Neural progenitor cell (in vitro differentiated cells): ENCODE results near the gene CACNA2D4. TPM values are rescaled to one million over a fixed set of nuclear protein-coding genes. Genes with fewer than 3 reads are reported as not detected.

ENCODE experiments used
- DNase-seq: peaks from one replicate; pipeline ENCODE4 v3.0.0-alpha.2; 2016; ENCODE audit warnings: low spot score
- H2AFZ ChIP-seq: fragments of 200-600 bp; sonication (generic); replicated peaks from 2 replicates; pipeline ENCODE4 v1.6.1; 2016; ENCODE audit warnings: antibody characterized with exemption
- H3F3A ChIP-seq: fragments of 200-600 bp; sonication (generic); 2 replicates; pipeline ENCODE4 v1.6.1; 2016; ENCODE audit warnings: antibody characterized with exemption, low read depth
- H3K27ac ChIP-seq: fragments of 200-600 bp; sonication (generic); 2 replicates; pipeline ENCODE4 v1.5.1; 2016; ENCODE audit warnings: mild to moderate bottlenecking
- H3K27me3 ChIP-seq: fragments of 200-600 bp; sonication (generic); 2 replicates; pipeline ENCODE4 v1.6.1; 2016; ENCODE audit warnings: mild to moderate bottlenecking, moderate library complexity
- H3K36me3 ChIP-seq: fragments of 200-600 bp; sonication (generic); 2 replicates; pipeline ENCODE4 v1.5.1; 2016
- H3K4me1 ChIP-seq: fragments of 200-600 bp; sonication (generic); 2 replicates; pipeline ENCODE4 v1.6.1; 2016; ENCODE audit warnings: mixed run types
- H3K4me2 ChIP-seq: fragments of 200-600 bp; sonication (generic); 2 replicates; pipeline ENCODE4 v1.6.1; 2016
- H3K4me3 ChIP-seq: fragments of 200-600 bp; sonication (generic); 2 replicates; pipeline ENCODE4 v1.5.1; 2016
- H3K79me2 ChIP-seq: fragments of 200-600 bp; sonication (generic); 2 replicates; pipeline ENCODE4 v1.6.1; 2016; ENCODE audit warnings: low read depth
- H3K9ac ChIP-seq: fragments of 200-600 bp; sonication (generic); 2 replicates; pipeline ENCODE4 v1.6.1; 2016
- H3K9me3 ChIP-seq: fragments of 200-600 bp; sonication (generic); 2 replicates; pipeline ENCODE4 v1.5.1; 2016; ENCODE audit warnings: low read depth
- H4K20me1 ChIP-seq: fragments of 200-600 bp; sonication (generic); 2 replicates; pipeline ENCODE4 v1.6.1; 2016; ENCODE audit warnings: low read depth
- H3K27ac Mint-ChIP-seq: 3 replicates; pipeline ENCODE4 v1.8.0; 2021; ENCODE audit warnings: mixed read lengths
- H3K27me3 Mint-ChIP-seq: 2 replicates; pipeline ENCODE4 v1.8.0; 2022; ENCODE audit warnings: low read depth, mild to moderate bottlenecking, inconsistent platforms, moderate library complexity, mixed read lengths; ENCODE audit not compliant: insufficient read depth
- H3K36me3 Mint-ChIP-seq: 3 replicates; pipeline ENCODE4 v1.8.0; 2021; ENCODE audit warnings: mixed read lengths
- H3K4me1 Mint-ChIP-seq: 3 replicates; pipeline ENCODE4 v1.8.0; 2021; ENCODE audit warnings: mixed read lengths
- H3K4me3 Mint-ChIP-seq: 3 replicates; pipeline ENCODE4 v1.8.0; 2021; ENCODE audit warnings: mild to moderate bottlenecking, moderate library complexity, mixed read lengths
- H3K9me3 Mint-ChIP-seq: 3 replicates; pipeline ENCODE4 v1.8.0; 2020; ENCODE audit warnings: mixed read lengths
- CTCF ChIP-seq: fragments of 200-600 bp; sonication (generic); IDR thresholded peaks from 2 replicates; pipeline ENCODE4 v1.5.1; 2017; ENCODE audit warnings: antibody characterized with exemption, mild to moderate bottlenecking
- EZH2 ChIP-seq: fragments of 200-600 bp; sonication (generic); IDR thresholded peaks from 2 replicates; pipeline ENCODE4 v1.6.1; 2017; ENCODE audit warnings: antibody characterized with exemption, mild to moderate bottlenecking, moderate library complexity
- EZH2phosphoT487 ChIP-seq: fragments of 200-600 bp; sonication (generic); IDR thresholded peaks from 2 replicates; pipeline ENCODE4 v1.6.1; 2017; ENCODE audit warnings: antibody characterized with exemption
- total RNA-seq: library from RNA; depleted of rRNA; stranded (reverse); fragments of >200 nt; gene quantifications from 2 replicates; pipeline ENCODE4 v1.2.3, GENCODE V29; 2015; ENCODE audit warnings: low replicate concordance

The CACNA2D4 gene
- total RNA-seq, 1 donor from 2014 or later = 3.0 TPM

GRCh38 chr12:1962051-1963020 lies 43.9 kb upstream of the CACNA2D4 start:
- no peak overlapping the region for H3K27ac ChIP-seq
- H3K4me3 ChIP-seq = no peak overlapping the region
- no peaks in the 10 kb centered on the region for H3K27me3 ChIP-seq
- no peaks in the 10 kb centered on the region for H3K27me3 Mint-ChIP-seq
- H3K4me1 ChIP-seq = no peaks in the 10 kb centered on the region
- H3K4me3 Mint-ChIP-seq = no peak overlapping the region
- no peaks in the 10 kb centered on the region for H3K9me3 Mint-ChIP-seq
- no peaks in the 10 kb centered on the region for H3K9me3 ChIP-seq
- H3K4me2 ChIP-seq = no peak overlapping the region
- peaks cover 14% of the 10 kb centered on the region for H3K4me1 Mint-ChIP-seq
- H3K36me3 ChIP-seq = peaks cover 14% of the 10 kb centered on the region
- H3K79me2 ChIP-seq = no peaks in the 10 kb centered on the region
- no peak overlapping the region for H3K27ac Mint-ChIP-seq
- peaks cover 26% of the 10 kb centered on the region for H3K36me3 Mint-ChIP-seq
- H2AFZ ChIP-seq = no peak overlapping the region
- no peak for DNase-seq
- H4K20me1 ChIP-seq = no peaks in the 10 kb centered on the region
- TF ChIP-seq CTCF = no peak
- no peak for TF ChIP-seq EZH2
- no peak for TF ChIP-seq EZH2phosphoT487
- H3F3A ChIP-seq = no peaks in the 10 kb centered on the region
- H3K9ac ChIP-seq = no peak overlapping the region

- Mint-ChIP-seq H3K36me3 (peaks cover 32% of the 10 kb centered on the region), H3K27ac (no peak overlapping the region), H3K27me3 (no peaks in the 10 kb centered on the region), H3K4me1 (no peaks in the 10 kb centered on the region), H3K4me3 (no peak overlapping the region), H3K9me3 (no peaks in the 10 kb centered on the region)
- Histone ChIP-seq H3K36me3 (peaks cover 9% of the 10 kb centered on the region), H2AFZ (no peak overlapping the region), H3F3A (no peaks in the 10 kb centered on the region), H4K20me1 (no peaks in the 10 kb centered on the region), H3K27ac (no peak overlapping the region), H3K27me3 (no peaks in the 10 kb centered on the region), H3K4me1 (no peaks in the 10 kb centered on the region), H3K4me3 (no peak overlapping the region), H3K4me2 (no peak overlapping the region), H3K9ac (no peak overlapping the region), H3K9me3 (no peaks in the 10 kb centered on the region), H3K79me2 (no peaks in the 10 kb centered on the region)
- TF ChIP-seq EZH2phosphoT487 = no peak
- no peak for TF ChIP-seq EZH2
- TF ChIP-seq CTCF = no peak
- no peak for DNase-seq
These were observed 38.3 kb upstream of the CACNA2D4 start for GRCh38 chr12:1956716-1957115.

- H3K4me1 ChIP-seq = no peaks in the 10 kb centered on the region
- H2AFZ ChIP-seq = no peak overlapping the region
- no peaks in the 10 kb centered on the region for H3K79me2 ChIP-seq
- Mint-ChIP-seq H3K4me1 (no peaks in the 10 kb centered on the region), H3K4me3 (no peak overlapping the region), H3K9me3 (peaks cover 7% of the 10 kb centered on the region), H3K27me3 (no peaks in the 10 kb centered on the region), H3K27ac (no peak overlapping the region), H3K36me3 (peaks cover 52% of the 10 kb centered on the region)
- H3F3A ChIP-seq = no peaks in the 10 kb centered on the region
- H3K9me3 ChIP-seq = no peaks in the 10 kb centered on the region
- H3K27me3 ChIP-seq = no peaks in the 10 kb centered on the region
- no peak overlapping the region for H3K27ac ChIP-seq
- TF ChIP-seq CTCF (no peak), EZH2phosphoT487 (no peak), EZH2 (no peak)
- no peak overlapping the region for H3K9ac ChIP-seq
- H3K4me3 ChIP-seq = no peak overlapping the region
- H4K20me1 ChIP-seq = no peaks in the 10 kb centered on the region
- H3K4me2 ChIP-seq = no peak overlapping the region
- DNase-seq = no peak
- peaks cover 12% of the 10 kb centered on the region for H3K36me3 ChIP-seq
These were observed 31.5 kb upstream of the CACNA2D4 start for GRCh38 chr12:1949771-1950470.
